Mesendoderm (in vitro differentiated cells): ENCODE data around the gene ZNF630. TPM values are rescaled to one million over a fixed set of nuclear protein-coding genes. Genes with fewer than 3 reads are reported as not detected.
A peak's percentile ranks its signal among the peaks of the same experiment; 100 is the strongest.
"Not testable (repeated sequence)": the region's sequence is repeated elsewhere in the genome, so short reads cannot be mapped to it uniquely, and the experiment has no call there.

Experiments used
- DNase-seq: peaks from one replicate; pipeline ENCODE4 v3.0.0; 2013
- H2AK5ac ChIP-seq: 2 replicates; pipeline ENCODE4 v1.6.1; 2013; ENCODE audit warnings: low read length, inconsistent platforms
- H2BK120ac ChIP-seq: 2 replicates; pipeline ENCODE4 v1.6.1; 2013; ENCODE audit warnings: low read depth, mild to moderate bottlenecking, low read length, moderate library complexity, mixed read lengths
- H2BK15ac ChIP-seq: replicated peaks from 2 replicates; pipeline ENCODE4 v1.6.1; 2013; ENCODE audit warnings: low read depth, mild to moderate bottlenecking, moderate library complexity
- H2BK5ac ChIP-seq: 2 replicates; pipeline ENCODE4 v1.6.1; 2013; ENCODE audit warnings: low read length, inconsistent platforms
- H3K18ac ChIP-seq: 2 replicates; pipeline ENCODE4 v1.6.1; 2013; ENCODE audit warnings: mild to moderate bottlenecking, low read length, mixed read lengths
- H3K23ac ChIP-seq: one replicate; pipeline ENCODE4 v1.6.1; 2013; ENCODE audit warnings: low read length
- H3K27ac ChIP-seq: 2 replicates; pipeline ENCODE4 v1.5.1; 2013; ENCODE audit warnings: low read depth, mild to moderate bottlenecking, inconsistent platforms, low read length, moderate library complexity
- H3K27me3 ChIP-seq: 2 replicates; pipeline ENCODE4 v1.6.1; 2013; ENCODE audit warnings: low read length, control low read depth, mild to moderate bottlenecking, inconsistent platforms; ENCODE audit not compliant: insufficient read depth, poor library complexity
- H3K36me3 ChIP-seq: 2 replicates; pipeline ENCODE4 v1.6.1; 2013; ENCODE audit warnings: low read length, inconsistent platforms; ENCODE audit not compliant: control insufficient read depth, insufficient read depth
- H3K4ac ChIP-seq: one replicate; pipeline ENCODE4 v1.6.1; 2013; ENCODE audit warnings: low read depth, mild to moderate bottlenecking, low read length, moderate library complexity
- H3K4me1 ChIP-seq: 2 replicates; pipeline ENCODE4 v1.6.1; 2013; ENCODE audit warnings: low read depth, low read length, inconsistent platforms; ENCODE audit not compliant: control insufficient read depth
- H3K4me2 ChIP-seq: 2 replicates; pipeline ENCODE4 v1.6.1; 2013; ENCODE audit warnings: low read length
- H3K4me3 ChIP-seq: 2 replicates; pipeline ENCODE4 v1.5.1; 2013; ENCODE audit warnings: mild to moderate bottlenecking, low read length
- H3K56ac ChIP-seq: one replicate; pipeline ENCODE4 v1.6.1; 2013; ENCODE audit warnings: low read length
- H3K79me1 ChIP-seq: 2 replicates; pipeline ENCODE4 v1.6.1; 2013; ENCODE audit warnings: low read length, inconsistent platforms
- H3K79me2 ChIP-seq: 2 replicates; pipeline ENCODE4 v1.6.1; 2013; ENCODE audit warnings: mild to moderate bottlenecking, low read length; ENCODE audit not compliant: control insufficient read depth, insufficient read depth
- H3K9ac ChIP-seq: 2 replicates; pipeline ENCODE4 v1.6.1; 2013; ENCODE audit warnings: low read length, inconsistent platforms
- H4K5ac ChIP-seq: one replicate; pipeline ENCODE4 v1.6.1; 2013; ENCODE audit warnings: low read length
- H4K8ac ChIP-seq: one replicate; pipeline ENCODE4 v1.6.1; 2013; ENCODE audit warnings: low read depth, mild to moderate bottlenecking, control low read depth, low read length, moderate library complexity
- WGBS: extraction: QIAGEN DNeasy Blood & Tissue Kit; methylation state at CpG from one replicate; pipeline ENCODE4 v1.1.7; 2013; ENCODE audit warnings: low lambda C conversion rate, missing lambda C conversion rate; ENCODE audit not compliant: insufficient coverage; ENCODE audit errors: extremely low coverage; 5-methylcytosine and 5-hydroxymethylcytosine counted together
- polyA plus RNA-seq, 2 experiments: library from polyadenylated mRNA; stranded (reverse); fragments of 200-250 nt; gene quantifications; one replicate each; pipeline ENCODE4 v1.2.3, GENCODE V29; 2013

ZNF630 gene
- 0.84 TPM for polyA plus RNA-seq (2013, experiment 1 of 2)
- polyA plus RNA-seq (2013, experiment 2 of 2), result 0.85 TPM

DNA sequence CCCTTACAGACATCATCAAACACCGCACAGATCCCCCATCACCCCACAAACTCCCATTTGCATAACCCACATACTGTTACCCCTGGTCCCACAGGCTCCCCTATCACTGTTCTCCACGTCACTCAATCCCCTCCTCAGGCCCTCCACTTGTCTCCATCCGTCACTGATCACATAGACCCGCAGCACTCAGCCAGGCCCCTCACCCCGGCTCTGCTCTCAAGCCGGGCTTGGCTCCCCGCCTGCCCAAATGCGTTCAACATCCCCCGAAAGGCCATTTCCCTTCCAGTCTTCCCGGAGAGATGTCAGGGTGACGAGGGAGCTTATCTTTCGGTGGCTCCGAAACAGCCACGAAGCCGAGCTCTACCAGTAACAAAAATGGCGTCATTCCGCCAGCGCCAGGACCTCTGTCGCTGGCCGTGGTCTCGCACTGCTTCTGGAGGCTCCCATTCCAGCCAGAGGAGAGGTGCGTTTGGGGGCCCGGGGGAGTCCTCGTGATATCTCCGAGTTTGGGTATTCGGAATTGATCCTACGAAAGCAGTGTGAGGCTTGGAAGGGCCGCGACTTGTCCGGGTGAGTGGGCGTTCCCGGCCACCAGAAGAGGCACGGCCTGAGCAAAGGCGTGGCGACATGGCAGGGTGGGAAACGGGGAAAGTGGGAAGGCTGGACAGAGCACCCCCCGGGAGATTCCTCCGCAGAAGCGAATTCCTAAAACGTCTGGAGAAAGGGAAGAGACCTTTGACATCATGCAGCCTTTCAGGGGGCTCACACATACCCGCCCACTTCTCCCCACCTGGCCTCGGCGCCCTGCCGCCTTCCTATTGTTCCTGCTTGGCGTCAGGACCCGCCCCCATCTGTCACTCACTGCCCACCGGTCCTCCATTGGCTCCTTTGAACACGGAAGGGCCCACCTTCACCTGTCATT, at the start of gene ZNF630:
Gene ZNF630 (minus strand): TSS at position 577 of the 922 bp plus-strand sequence. CDS start 4,754 bp downstream, outside the sequence.
- no peak within 1 kb of the TSS for H2BK5ac ChIP-seq
- H3K36me3 ChIP-seq, result no peaks in the 10 kb centered on the region
- peak within 1 kb of the TSS; percentile 56 for H3K4me2 ChIP-seq
- H3K27ac ChIP-seq, result peak within 1 kb of the TSS; percentile 65
- H3K27me3 ChIP-seq, result no peaks in the 10 kb centered on the region
- no peak within 1 kb of the TSS for H3K23ac ChIP-seq
- DNase-seq, result peak; percentile 87
- no peaks in the 10 kb centered on the region for H3K79me1 ChIP-seq
- no CpG with 5 or more reads among the region's 48 CpGs for WGBS
- peak within 1 kb of the TSS; percentile 1 for H3K18ac ChIP-seq
- no peak within 1 kb of the TSS for H2BK15ac ChIP-seq
- peak within 1 kb of the TSS; percentile 76 for H3K9ac ChIP-seq
- H3K4me3 ChIP-seq, result peak within 1 kb of the TSS; percentile 54
- H2BK120ac ChIP-seq, result no peak within 1 kb of the TSS
- no peak within 1 kb of the TSS for H3K4ac ChIP-seq
- H3K4me1 ChIP-seq, result no peaks in the 10 kb centered on the region
- H2AK5ac ChIP-seq, result no peak within 1 kb of the TSS
- H3K79me2 ChIP-seq, result no peaks in the 10 kb centered on the region
- H4K5ac ChIP-seq, result no peak within 1 kb of the TSS
- peak within 1 kb of the TSS; percentile 90 for H3K56ac ChIP-seq
- H4K8ac ChIP-seq, result no peak within 1 kb of the TSS

DNA sequence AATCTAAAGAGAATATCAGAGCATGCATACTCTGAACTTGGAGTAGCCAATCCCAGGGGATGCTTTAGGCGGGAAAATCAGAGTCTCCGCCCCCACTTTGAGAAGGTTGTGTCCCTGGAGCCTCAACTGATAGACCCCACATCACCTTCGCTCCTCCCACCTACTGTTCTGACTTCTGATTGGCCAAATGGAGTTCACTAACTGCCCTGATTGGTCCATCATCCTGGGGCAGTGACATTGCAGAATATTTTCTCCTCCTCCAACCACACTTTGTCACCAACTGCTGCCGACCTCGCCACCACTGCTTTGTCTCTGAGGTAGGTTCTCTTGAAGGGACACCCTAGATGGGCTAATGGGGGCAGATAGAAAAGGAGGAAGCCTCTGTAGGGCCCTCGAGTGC, 36.3 kb upstream of the ZNF630 start:
- no peaks in the 10 kb centered on the region for H3K79me1 ChIP-seq
- no peak overlapping the region for H3K4me2 ChIP-seq
- H3K56ac ChIP-seq, result no peak overlapping the region
- no peaks in the 10 kb centered on the region for H3K27me3 ChIP-seq
- no peak overlapping the region for H3K4me3 ChIP-seq
- no peak overlapping the region for H2BK15ac ChIP-seq
- no peak overlapping the region for H3K9ac ChIP-seq
- no peak overlapping the region for H2BK5ac ChIP-seq
- H3K23ac ChIP-seq, result no peak overlapping the region
- no peaks in the 10 kb centered on the region for H3K79me2 ChIP-seq
- WGBS, result no CpG with 5 or more reads among the region's 6 CpGs
- H3K27ac ChIP-seq, result no peak overlapping the region
- H4K8ac ChIP-seq, result no peak overlapping the region
- no peak overlapping the region for H2BK120ac ChIP-seq
- no peak overlapping the region for H4K5ac ChIP-seq
- DNase-seq, result peak; percentile 1
- H3K36me3 ChIP-seq, result no peaks in the 10 kb centered on the region
- no peaks in the 10 kb centered on the region for H3K4me1 ChIP-seq
- H3K18ac ChIP-seq, result no peak overlapping the region
- H3K4ac ChIP-seq, result no peak overlapping the region
- no peak overlapping the region for H2AK5ac ChIP-seq

DNA sequence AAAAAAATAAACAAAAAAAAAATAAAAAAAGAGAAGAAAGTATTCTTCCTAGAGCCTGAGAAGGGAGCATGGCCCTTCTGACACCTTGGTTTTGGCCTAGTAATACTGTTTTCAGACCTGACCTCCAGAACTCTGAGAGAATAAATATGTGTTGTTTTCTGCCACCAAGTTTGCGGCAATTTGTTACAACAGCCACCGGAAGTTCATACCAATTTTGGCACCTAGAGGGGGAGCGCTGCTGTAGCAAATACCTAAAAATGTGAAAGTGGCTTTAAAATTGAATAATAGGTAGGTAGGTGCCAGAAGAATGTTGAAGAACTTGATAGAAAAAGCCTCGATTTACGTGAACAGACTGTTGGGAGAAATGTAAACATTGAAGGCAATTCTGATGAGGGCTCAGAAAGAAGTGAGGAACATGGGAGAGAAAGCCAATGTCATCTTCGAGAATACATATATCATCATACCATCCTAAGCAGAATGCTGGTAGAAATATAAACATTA, 31.5 kb upstream of the ZNF630 start:
- no peak overlapping the region for H3K9ac ChIP-seq
- no peak overlapping the region for H3K27ac ChIP-seq
- H4K5ac ChIP-seq, result no peak overlapping the region
- no peaks in the 10 kb centered on the region for H3K27me3 ChIP-seq
- no peak for DNase-seq
- H2BK15ac ChIP-seq, result no peak overlapping the region
- H2BK5ac ChIP-seq, result no peak overlapping the region
- H4K8ac ChIP-seq, result no peak overlapping the region
- H3K79me1 ChIP-seq, result no peaks in the 10 kb centered on the region
- no peak overlapping the region for H3K18ac ChIP-seq
- no CpG with 5 or more reads among the region's 6 CpGs for WGBS
- no peak overlapping the region for H3K56ac ChIP-seq
- H3K4me2 ChIP-seq, result no peak overlapping the region
- no peaks in the 10 kb centered on the region for H3K36me3 ChIP-seq
- no peaks in the 10 kb centered on the region for H3K4me1 ChIP-seq
- H2BK120ac ChIP-seq, result no peak overlapping the region
- H3K79me2 ChIP-seq, result no peaks in the 10 kb centered on the region
- no peak overlapping the region for H2AK5ac ChIP-seq
- no peak overlapping the region for H3K23ac ChIP-seq
- no peak overlapping the region for H3K4ac ChIP-seq
- no peak overlapping the region for H3K4me3 ChIP-seq

DNA sequence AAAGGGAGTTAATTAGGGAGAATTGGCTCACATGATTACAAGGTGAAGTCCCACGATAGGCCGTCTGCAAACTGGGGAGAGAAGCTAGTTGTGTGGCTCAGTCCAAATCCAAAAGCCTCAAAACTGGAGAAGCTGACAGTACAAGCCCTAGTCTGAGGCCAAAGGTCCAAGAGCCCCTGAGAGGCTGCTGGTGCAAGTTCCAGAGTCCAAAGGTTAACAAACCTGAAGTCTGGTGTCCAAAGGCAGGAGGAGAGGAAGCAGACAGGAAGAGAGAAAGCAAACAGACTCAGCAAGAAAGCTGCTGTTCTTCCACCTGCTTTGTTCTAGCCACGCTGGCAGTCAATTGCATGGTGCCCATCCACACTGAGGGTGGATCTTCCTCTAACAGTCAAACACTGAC, 30.0 kb upstream of the ZNF630 start:
- Histone ChIP-seq H3K18ac (no peak overlapping the region), H4K8ac (no peak overlapping the region), H3K23ac (no peak overlapping the region), H3K56ac (no peak overlapping the region), H3K9ac (no peak overlapping the region), H2BK5ac (no peak overlapping the region), H3K4me2 (no peak overlapping the region), H3K27ac (no peak overlapping the region), H3K79me1 (no peaks in the 10 kb centered on the region), H3K36me3 (no peaks in the 10 kb centered on the region), H3K4me3 (no peak overlapping the region), H3K4me1 (no peaks in the 10 kb centered on the region), H2BK15ac (no peak overlapping the region), H4K5ac (no peak overlapping the region), H3K4ac (no peak overlapping the region), H3K27me3 (no peaks in the 10 kb centered on the region), H3K79me2 (no peaks in the 10 kb centered on the region), H2AK5ac (no peak overlapping the region), H2BK120ac (no peak overlapping the region)
- WGBS, result no CpG with 5 or more reads among the region's 3 CpGs
- no peak for DNase-seq

DNA sequence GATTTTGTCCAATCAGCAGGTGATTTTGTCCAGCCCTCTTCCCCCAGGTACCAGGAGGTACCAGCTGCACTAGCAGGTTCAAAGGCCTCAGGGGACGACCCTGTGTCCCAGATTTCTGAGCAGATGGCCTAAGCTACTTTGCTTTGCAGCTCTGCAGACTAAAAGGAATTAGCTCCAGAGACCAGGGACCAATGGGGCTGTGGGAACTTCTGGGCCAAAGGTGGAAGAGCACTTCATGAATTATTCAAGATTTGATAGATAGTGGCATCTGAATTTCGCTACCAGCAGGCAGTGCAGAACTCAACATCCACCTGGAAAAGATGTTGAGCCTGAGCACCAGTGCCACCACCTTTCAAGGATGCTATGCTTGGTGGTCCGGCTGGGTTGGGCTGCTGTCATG, 21.1 kb upstream of the ZNF630 start:
- not testable (repeated sequence) for H3K56ac ChIP-seq, H3K4ac ChIP-seq, H3K79me1 ChIP-seq, H3K4me3 ChIP-seq, H4K8ac ChIP-seq, H3K9ac ChIP-seq, H3K79me2 ChIP-seq, DNase-seq, H2BK15ac ChIP-seq, H3K27ac ChIP-seq, H3K36me3 ChIP-seq, H4K5ac ChIP-seq, H3K4me1 ChIP-seq, H2AK5ac ChIP-seq, H3K18ac ChIP-seq, H2BK5ac ChIP-seq, H2BK120ac ChIP-seq, H3K27me3 ChIP-seq, H3K23ac ChIP-seq, H3K4me2 ChIP-seq
- no CpG with 5 or more reads among the region's 3 CpGs for WGBS
